GM19438 (cell line): Measurements from ENCODE around the gene SORCS2.

Experiments
- ATAC-seq: cut with Tn5 transposase; IDR thresholded peaks from one replicate; pipeline ENCODE4 v1.9.1; 2021; ENCODE audit warnings: low read depth; ENCODE audit not compliant: unreplicated experiment

Gene SORCS2

GRCh38 chr4:7700665-7701064, 508.3 kb downstream of the SORCS2 start:
- ATAC-seq: no peak

GRCh38 chr4:7701866-7702649, 509.7 kb downstream of the SORCS2 start:
- no peak for ATAC-seq

DNA sequence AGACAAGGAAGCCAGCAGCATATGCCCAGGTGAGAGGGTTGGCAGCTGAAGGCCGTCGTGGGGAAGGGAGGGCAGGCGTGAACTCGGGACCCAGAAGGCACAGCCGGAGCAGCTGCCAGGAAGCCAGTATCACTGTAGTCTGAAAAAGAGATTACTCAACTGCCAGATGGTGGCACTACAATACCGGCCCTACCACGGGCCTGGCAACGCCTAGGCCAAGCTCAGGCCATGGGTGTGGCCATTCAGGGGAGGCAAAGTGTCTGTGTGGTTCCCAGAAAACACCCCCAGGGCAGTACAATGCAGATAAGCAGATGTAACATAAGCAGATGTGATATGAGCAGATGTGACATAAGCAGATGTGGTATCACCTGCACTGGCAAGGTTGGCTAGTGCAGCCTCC, 511.4 kb downstream of the SORCS2 start:
- ATAC-seq: no peak

DNA sequence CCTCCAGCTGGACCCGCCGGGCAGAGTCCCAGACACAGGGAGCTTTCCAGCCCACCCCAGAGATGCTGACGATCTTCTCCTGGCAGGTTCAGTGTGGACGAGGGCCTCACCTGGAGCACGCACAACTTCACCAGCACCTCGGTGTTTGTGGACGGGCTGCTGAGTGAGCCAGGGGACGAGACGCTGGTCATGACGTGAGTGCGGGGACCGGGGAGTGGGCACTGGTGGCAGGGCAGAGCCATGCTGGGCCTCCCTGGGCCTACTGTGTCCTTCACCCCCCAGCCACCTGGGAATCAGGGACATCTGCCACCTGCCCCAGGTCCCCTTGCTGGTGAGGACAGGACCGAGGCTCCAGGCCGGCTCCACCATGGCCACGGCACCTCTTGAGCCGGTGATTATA, 511.8 kb downstream of the SORCS2 start:
- no peak for ATAC-seq

DNA sequence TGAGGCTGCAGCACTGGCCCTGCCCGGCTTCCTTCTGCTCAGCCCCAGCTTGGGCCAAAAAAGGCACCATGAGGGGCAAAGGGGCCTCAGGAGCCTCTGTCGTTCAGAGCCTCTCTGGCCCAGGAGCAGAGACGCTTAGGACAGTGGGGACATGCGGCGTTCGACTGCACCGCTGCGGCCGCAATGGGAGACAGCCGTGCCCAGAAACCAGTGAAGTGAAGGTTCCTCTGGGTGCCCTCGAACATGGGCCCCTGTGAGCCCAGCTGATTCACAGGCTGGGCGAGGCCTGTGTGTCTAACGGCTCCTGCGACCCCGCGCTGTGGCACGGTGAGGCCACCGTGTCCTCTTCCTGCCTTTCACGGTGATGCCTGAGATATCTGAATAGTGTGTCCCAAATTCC, 512.3 kb downstream of the SORCS2 start:
- no peak for ATAC-seq

- no peak for ATAC-seq
Measured at GRCh38 chr4:7705062-7705461, 512.7 kb downstream of the SORCS2 start.

DNA sequence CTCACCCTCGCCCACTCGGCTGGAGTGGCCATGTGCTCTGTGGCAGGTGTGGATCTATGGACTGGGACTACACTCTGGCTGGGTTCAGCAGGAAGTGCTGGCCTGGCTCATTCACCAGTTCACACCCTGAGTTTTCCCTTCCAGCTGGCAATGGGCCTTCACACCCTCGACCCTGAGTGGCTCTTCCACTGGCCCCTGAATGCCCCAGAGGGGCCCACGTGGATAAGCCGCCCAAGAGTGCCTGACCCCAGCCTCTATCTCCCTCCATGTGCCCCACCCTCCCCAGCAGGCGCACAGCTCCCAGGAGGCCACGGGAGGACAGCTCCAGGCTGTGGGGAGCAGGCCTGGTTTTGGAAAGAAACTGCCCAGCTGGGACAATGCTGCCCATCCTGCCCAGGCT, 513.3 kb downstream of the SORCS2 start:
- no peak for ATAC-seq

DNA sequence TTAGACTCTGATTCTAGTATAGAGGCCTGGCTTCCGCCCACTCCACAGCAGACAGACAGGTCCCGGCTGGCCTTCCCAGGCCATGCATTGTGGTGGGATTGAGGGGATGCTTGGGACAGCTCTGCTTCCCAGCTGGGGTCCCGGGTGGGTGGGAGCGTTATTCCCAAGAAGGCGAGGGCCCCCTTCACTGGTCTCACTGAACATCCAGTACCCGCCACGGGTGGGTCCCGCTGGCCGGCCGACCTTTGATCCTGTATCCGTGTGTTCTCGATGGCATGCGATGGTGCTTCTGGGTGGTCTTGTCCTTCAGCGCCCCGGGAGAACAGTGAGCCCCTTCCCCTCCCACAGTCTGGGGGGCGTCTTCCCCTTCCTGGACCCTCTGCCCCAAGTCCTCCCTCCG, 515.9 kb downstream of the SORCS2 start:
- ATAC-seq: no peak

GRCh38 chr4:7708981-7709380, 516.6 kb downstream of the SORCS2 start:
- ATAC-seq: no peak

DNA sequence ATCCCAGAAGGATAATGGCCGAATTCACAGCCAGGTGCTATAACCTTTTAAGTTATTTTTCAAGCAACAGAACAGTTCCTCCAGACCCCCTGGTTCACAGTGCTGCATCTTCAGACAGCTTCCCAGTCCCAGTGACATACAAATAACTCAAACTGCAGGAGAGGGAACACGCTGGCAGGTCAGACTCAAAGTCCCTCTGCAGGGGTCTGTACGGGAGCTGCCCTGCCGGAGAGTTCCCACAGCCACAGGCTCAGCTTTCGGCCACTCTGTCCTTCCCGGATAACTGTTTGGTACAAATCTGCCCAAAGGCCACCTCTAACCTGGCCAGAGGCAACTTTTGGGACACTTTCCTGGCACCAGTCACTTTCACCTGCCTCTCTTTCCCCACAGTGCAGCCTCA, 517.1 kb downstream of the SORCS2 start:
- no peak for ATAC-seq

DNA sequence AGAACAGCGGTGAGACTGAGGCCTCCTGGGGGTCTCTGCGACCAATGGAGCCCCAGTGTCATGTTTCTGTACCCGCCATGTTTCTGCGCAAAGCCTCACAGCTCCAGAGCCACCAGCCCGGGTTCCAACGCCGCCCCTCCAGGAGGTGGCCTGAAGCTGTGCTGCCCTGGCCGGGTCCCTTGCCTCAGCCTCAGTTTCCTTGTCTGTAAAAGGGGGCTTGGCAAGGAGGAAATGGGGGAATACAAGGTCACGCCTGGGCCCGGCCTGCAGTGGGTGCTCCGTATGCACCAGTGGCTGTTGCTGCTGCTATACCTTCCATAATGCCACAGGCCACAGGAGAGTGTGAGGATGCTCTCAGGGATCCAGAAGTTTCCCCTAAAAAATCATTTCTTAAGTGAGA, 517.8 kb downstream of the SORCS2 start:
- no peak for ATAC-seq

GRCh38 chr4:7710576-7711306, 518.4 kb downstream of the SORCS2 start:
- no peak for ATAC-seq

- ATAC-seq: no peak
Measured at GRCh38 chr4:7711307-7711963, 519.1 kb downstream of the SORCS2 start.

DNA sequence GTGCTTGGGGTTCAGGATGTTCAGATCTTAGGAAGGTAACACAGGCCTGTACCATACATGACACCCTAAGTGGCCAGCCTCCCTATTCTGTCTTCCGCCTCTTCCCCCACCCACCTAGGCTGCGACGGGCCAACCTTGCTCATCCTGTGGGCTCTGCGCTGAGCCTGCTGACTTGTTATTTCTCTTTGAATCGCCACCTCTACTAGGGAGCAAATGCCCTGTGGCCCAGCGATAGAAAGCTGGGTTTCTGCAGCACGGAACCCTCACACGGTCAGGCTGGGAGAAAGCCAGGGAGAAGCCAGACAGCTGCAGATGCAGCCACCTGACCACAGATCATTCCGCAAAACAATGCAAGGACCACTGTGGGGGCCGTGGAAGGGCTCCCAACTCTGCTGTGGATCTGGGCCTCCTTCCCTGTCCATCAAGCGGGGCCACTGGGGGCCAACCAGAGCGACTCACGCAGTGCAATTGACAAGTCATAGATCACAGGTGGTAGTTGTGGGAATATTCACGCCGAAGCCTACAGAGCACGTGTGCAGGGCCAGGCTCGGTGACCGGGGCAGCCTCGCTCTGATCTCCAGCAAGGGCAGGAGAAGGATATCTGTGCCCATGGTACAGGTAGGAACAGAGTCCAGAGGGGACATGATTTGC, 519.8 kb downstream of the SORCS2 start:
- ATAC-seq: no peak

GRCh38 chr4:7713757-7714156, 521.4 kb downstream of the SORCS2 start:
- no peak for ATAC-seq

GRCh38 chr4:7714176-7714575, 521.8 kb downstream of the SORCS2 start:
- no peak for ATAC-seq

GRCh38 chr4:7714738-7715137, 522.4 kb downstream of the SORCS2 start:
- no peak for ATAC-seq

DNA sequence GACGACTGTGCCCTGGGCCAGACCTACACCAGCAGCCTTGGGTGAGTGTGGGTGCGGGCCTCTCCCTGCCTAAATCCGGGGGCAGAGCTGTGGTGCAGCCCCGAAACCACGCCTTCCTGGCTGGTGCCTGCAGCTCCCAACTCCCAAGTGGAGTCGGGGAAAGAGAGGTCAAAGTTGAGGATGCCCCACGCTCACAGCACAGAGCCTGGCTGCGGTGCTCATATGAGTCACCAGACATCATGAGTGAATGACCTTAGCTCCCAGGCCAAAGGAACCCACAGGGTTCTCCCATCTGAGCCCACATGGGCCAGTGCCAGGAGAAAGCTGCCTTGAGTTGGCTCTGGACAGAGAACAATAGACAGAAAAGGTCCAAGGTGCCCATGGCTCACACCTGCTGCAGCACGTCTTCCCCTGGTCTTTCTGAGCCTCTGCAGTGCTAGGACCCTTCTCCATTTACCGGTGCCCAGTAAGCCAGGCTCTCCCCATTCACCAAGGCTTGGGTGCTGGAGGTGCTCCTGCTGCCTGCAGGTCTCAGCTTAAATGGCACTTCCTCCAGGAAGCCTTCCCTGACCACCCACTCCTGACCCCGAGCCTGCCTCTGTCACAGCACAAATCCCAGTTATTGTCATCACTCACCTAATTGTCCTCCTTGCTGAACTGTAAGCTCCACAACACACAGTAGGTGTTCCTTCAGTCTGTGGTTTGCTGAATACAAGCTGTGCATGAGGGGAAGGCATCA, 523.1 kb downstream of the SORCS2 start:
- no peak for ATAC-seq

DNA sequence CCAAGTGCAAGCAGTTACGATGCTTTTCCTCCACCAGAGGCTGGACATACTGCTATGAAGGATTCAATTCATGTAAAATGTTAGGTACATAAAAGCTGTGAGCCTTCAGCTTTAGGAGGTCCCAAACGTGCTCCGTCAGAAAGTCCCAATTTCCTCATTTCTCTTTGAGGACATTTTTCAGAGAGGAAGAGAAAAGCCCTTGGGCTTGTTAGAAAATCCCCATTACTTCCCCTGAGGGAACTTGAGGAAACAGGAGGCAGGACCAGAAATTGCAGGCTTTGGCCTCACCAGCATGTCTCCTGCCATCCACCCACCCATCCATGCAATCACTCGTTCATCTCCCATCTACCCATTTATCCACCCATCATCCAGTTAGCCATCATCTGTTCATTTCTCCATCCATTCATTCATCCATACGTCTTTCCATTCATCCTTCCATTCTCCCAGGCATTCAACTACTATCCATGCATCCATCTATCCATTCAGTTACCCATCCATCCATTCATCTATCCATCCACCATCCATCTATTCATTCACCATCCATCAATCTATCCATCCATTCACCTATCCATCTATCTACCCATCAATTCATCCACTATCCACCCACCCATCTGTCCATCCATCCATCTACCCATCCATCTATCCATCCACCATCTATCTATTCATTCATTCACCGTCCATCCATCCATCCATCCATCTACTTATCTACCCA, 523.8 kb downstream of the SORCS2 start:
- ATAC-seq: no peak

DNA sequence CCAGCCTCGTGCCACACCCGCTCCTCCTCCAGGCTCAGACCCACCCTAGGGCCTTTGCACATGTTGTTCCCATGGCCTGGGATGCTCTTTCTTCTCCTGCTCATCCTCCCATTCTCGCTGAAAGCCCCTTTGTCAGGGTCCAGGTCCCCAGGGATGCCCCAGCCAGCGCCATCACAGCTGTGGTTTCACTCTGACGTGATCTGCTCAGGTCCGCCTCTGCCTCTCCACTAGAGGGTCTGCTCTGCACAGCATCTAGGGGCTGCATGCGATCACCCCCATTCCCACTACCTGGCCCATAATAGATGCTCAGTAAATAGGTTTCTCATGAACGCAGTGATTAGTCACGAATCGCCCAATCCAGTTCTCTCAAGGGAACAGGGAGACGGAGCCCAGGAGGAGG, 524.8 kb downstream of the SORCS2 start:
- no peak for ATAC-seq
